K562 (cell line): ENCODE measurements around the gene ITGA2B. TPM values are rescaled to one million over a fixed set of nuclear protein-coding genes. Genes with fewer than 3 reads are reported as not detected.
A peak's percentile ranks its signal among the peaks of the same experiment; 100 is the strongest.

ENCODE experiments used
- ASH1L ChIP-seq: fragments of 450-650 bp; IDR thresholded peaks from 2 replicates; pipeline ENCODE4 v1.6.1; 2018; ENCODE audit warnings: borderline replicate concordance, mild to moderate bottlenecking, low read depth; ENCODE audit not compliant: partially characterized antibody
- ATF6 ChIP-seq: sonication (generic); formaldehyde crosslinking; IDR thresholded peaks from 2 replicates; pipeline ENCODE4 v1.4.0; 2020; ENCODE audit warnings: mild to moderate bottlenecking, missing genetic modification reagents
- BRF2 ChIP-seq: IDR thresholded peaks from 3 replicates; pipeline ENCODE4 v1.6.1; 2011; ENCODE audit warnings: borderline replicate concordance, mild to moderate bottlenecking; ENCODE audit not compliant: insufficient read length, insufficient read depth
- CTCF ChIP-seq, 3 experiments: IDR thresholded peaks in 2 of 3; conservative IDR thresholded peaks in 1 of 3; 2 replicates each; pipeline ENCODE4 v1.5.1; 2011 to 2012; ENCODE audit warnings: low read length in 3 of 3, mild to moderate bottlenecking in 3 of 3, control low read depth in 2 of 3, improper control_type of control experiment in 1 of 3, inconsistent platforms in 1 of 3, low read depth in 1 of 3, mixed read lengths in 1 of 3, moderate library complexity in 1 of 3; ENCODE audit not compliant: insufficient read depth in 2 of 3
- CXXC5 ChIP-seq: fragments of 250-450 bp; sonication (Bioruptor Pico); IDR thresholded peaks from 2 replicates; pipeline ENCODE4 v1.8.0; 2022; ENCODE audit warnings: inconsistent platforms, mild to moderate bottlenecking, moderate library complexity
- HDAC8 ChIP-seq: fragments of 450-650 bp; IDR thresholded peaks from 2 replicates; pipeline ENCODE4 v1.6.1; 2016; ENCODE audit warnings: mild to moderate bottlenecking, missing genetic modification characterization, moderate library complexity, missing compliant biosample characterization
- KLF13 ChIP-seq: fragments of 450-650 bp; IDR thresholded peaks from 2 replicates; pipeline ENCODE4 v1.6.1; 2016; ENCODE audit warnings: missing genetic modification characterization, low read depth, mild to moderate bottlenecking, missing compliant biosample characterization, moderate library complexity, borderline replicate concordance
- NKRF ChIP-seq: fragments of 450-650 bp; IDR thresholded peaks from 2 replicates; pipeline ENCODE4 v1.6.1; 2016; ENCODE audit warnings: borderline replicate concordance
- POLR2G ChIP-seq: fragments of 200-400 bp; formaldehyde crosslinking; IDR thresholded peaks from 2 replicates; pipeline ENCODE4 v1.6.1; 2017; ENCODE audit warnings: low read depth, mild to moderate bottlenecking, antibody characterized with exemption, low read length, moderate library complexity
- POLR3G ChIP-seq: IDR thresholded peaks from 2 replicates; pipeline ENCODE4 v1.6.1; 2011; ENCODE audit not compliant: insufficient read length, insufficient replicate concordance; ENCODE audit errors: extremely low read depth
- SAFB2 ChIP-seq: fragments of 200-400 bp; formaldehyde crosslinking; IDR thresholded peaks from 2 replicates; pipeline ENCODE4 v1.6.1; 2018; ENCODE audit warnings: borderline replicate concordance, low read length, low read depth, moderate library complexity; ENCODE audit not compliant: severe bottlenecking
- SNAPC5 ChIP-seq: fragments of 250-450 bp; sonication (Bioruptor Pico); IDR thresholded peaks from 2 replicates; pipeline ENCODE4 v1.8.0; 2021; ENCODE audit warnings: moderate library complexity, mild to moderate bottlenecking, inconsistent platforms
- SP2 ChIP-seq: IDR thresholded peaks from 2 replicates; pipeline ENCODE4 v1.6.1; 2011; ENCODE audit warnings: mild to moderate bottlenecking, low read depth, low read length, moderate library complexity; ENCODE audit not compliant: poor library complexity, severe bottlenecking; ENCODE audit errors: extremely low read depth
- SRSF1 ChIP-seq: fragments of 200-400 bp; formaldehyde crosslinking; IDR thresholded peaks from 2 replicates; pipeline ENCODE4 v1.6.1; 2017; ENCODE audit warnings: mild to moderate bottlenecking, low read depth, low read length, moderate library complexity
- THAP7 ChIP-seq: fragments of 250-450 bp; sonication (Bioruptor Pico); IDR thresholded peaks from 2 replicates; pipeline ENCODE4 v1.5.0; 2021
- ZNF354B ChIP-seq: fragments of 250-450 bp; sonication (Bioruptor Pico); IDR thresholded peaks from 2 replicates; pipeline ENCODE4 v1.4.0; 2020
- ZNF589 ChIP-seq: fragments of 200-800 bp; sonication (Bioruptor generic); IDR thresholded peaks from 2 replicates; pipeline ENCODE4 v1.6.1; 2016; ENCODE audit warnings: low read depth, missing genetic modification characterization, missing compliant biosample characterization
- polyA plus RNA-seq, 8 experiments: library from polyadenylated mRNA; depleted of rRNA in 4 of 8; stranded (reverse) in 5 of 8; unstranded in 3 of 8; fragments of >200 nt; fragmentation: Nextera tagmentation in 2 of 8; fragmentation: Illumina TruSeq in 1 of 8; extraction: Ambion mirVana in 2 of 8; extraction: Trizol in 1 of 8; gene quantifications; 2 replicates each; pipeline versions ENCODE4 v1.2.1 to v1.2.3, GENCODE V29; 2011 to 2014; ENCODE audit warnings: inconsistent platforms in 1 of 8, missing spikeins in 1 of 8
- total RNA-seq, 7 experiments: library from RNA; depleted of rRNA in 6 of 7; stranded (reverse); fragments of >200 nt in 6 of 7; fragmentation: Illumina TruSeq in 2 of 7; extraction: Trizol in 2 of 7; gene quantifications; 2 replicates each; pipeline versions ENCODE4 v1.2.1 to v1.2.3, GENCODE V29; 2011 to 2021; ENCODE audit warnings: low replicate concordance in 1 of 7

Gene ITGA2B
- total and polyA plus RNA-seq, 9 of the 15 experiments (the other 6 are each of a cell fraction or from before 2014, with no cell fraction given), result 1.1 to 26.4 (median 5.6) TPM

GRCh38 chr17:44363613-44364159 is 25.8 kb downstream of the ITGA2B start, which contains the start of gene FAM171A2 (continued):
- TF ChIP-seq CTCF (IDR thresholded peaks at IDR 0.05 in 2 of 3, conservative IDR thresholded peaks at IDR 0.05 in 1 of 3; ENCODE audit: insufficient read depth in 2 of 3, low read depth in 1 of 3, low read length in 3 of 3) (peak; percentile 8 to 89 (median 63); a peak in 4 of 6 replicates), POLR2G (peak; percentile 76), HDAC8 (tag) (no peak), BRF2 (no peak), CXXC5 (peak; percentile 87), SNAPC5 (CRISPR knock-in tag) (no peak), SRSF1 (no peak), ATF6 (CRISPR knock-in tag) (no peak), ASH1L (no peak), SP2 (no peak), NKRF (no peak), ZNF589 (CRISPR knock-in tag) (no peak), SAFB2 (no peak), THAP7 (CRISPR knock-in tag) (no peak), ZNF354B (no peak), KLF13 (tag) (no peak), POLR3G (no peak)
